Neuronal stem cell (in vitro differentiated cells): Measurements from ENCODE around the gene EIF2S1.
"Not testable (repeated sequence)": the region's sequence is repeated elsewhere in the genome, so short reads cannot be mapped to it uniquely, and the experiment has no call there.

Experiments
- DNase-seq: peaks from one replicate; pipeline ENCODE4 v3.0.0-alpha.2; 2013; ENCODE audit warnings: low spot score
- H2AFZ ChIP-seq: one replicate; pipeline ENCODE4 v1.6.1; 2013; ENCODE audit warnings: mild to moderate bottlenecking, low read length, inconsistent platforms
- H2AK5ac ChIP-seq: 2 replicates; pipeline ENCODE4 v1.6.1; 2013; ENCODE audit warnings: low read depth, mild to moderate bottlenecking, inconsistent platforms, low read length, moderate library complexity, mixed read lengths
- H2BK120ac ChIP-seq: 2 replicates; pipeline ENCODE4 v1.6.1; 2013; ENCODE audit warnings: low read depth, mild to moderate bottlenecking, inconsistent platforms, low read length, moderate library complexity, mixed read lengths
- H2BK12ac ChIP-seq: one replicate; pipeline ENCODE4 v1.6.1; 2013; ENCODE audit warnings: low read length, inconsistent platforms
- H2BK15ac ChIP-seq: 2 replicates; pipeline ENCODE4 v1.6.1; 2013; ENCODE audit warnings: mild to moderate bottlenecking, low read length, inconsistent platforms, mixed read lengths
- H2BK5ac ChIP-seq: one replicate; pipeline ENCODE4 v1.6.1; 2013; ENCODE audit warnings: inconsistent platforms, mild to moderate bottlenecking, low read length, moderate library complexity
- H3K14ac ChIP-seq: one replicate; pipeline ENCODE4 v1.6.1; 2013; ENCODE audit warnings: low read length, inconsistent platforms
- H3K18ac ChIP-seq: 2 replicates; pipeline ENCODE4 v1.6.1; 2013; ENCODE audit warnings: low read length, inconsistent platforms
- H3K23ac ChIP-seq: 2 replicates; pipeline ENCODE4 v1.6.1; 2013; ENCODE audit warnings: low read depth, mild to moderate bottlenecking, mixed read lengths, low read length, inconsistent platforms; ENCODE audit not compliant: poor library complexity
- H3K27ac ChIP-seq: replicated peaks from 3 replicates; pipeline ENCODE4 v1.5.1; 2013; ENCODE audit warnings: low read length, inconsistent platforms
- H3K27me3 ChIP-seq, 3 experiments: 2 replicates each; pipeline ENCODE4 v1.6.1; 2013; ENCODE audit warnings: low read length in 3 of 3, mild to moderate bottlenecking in 2 of 3, inconsistent platforms in 1 of 3, low read depth in 1 of 3, mixed read lengths in 1 of 3, moderate library complexity in 1 of 3; ENCODE audit not compliant: control insufficient read depth in 3 of 3, insufficient read depth in 3 of 3
- H3K36me3 ChIP-seq, 2 donors: replicated peaks in 1 of 2; 2 replicates each; pipeline ENCODE4 v1.6.1; 2013; ENCODE audit warnings: low read length in 2 of 2; ENCODE audit not compliant: control insufficient read depth in 2 of 2, insufficient read depth in 2 of 2
- H3K4ac ChIP-seq: 2 replicates; pipeline ENCODE4 v1.6.1; 2013; ENCODE audit warnings: inconsistent platforms, mild to moderate bottlenecking, low read length, moderate library complexity
- H3K4me1 ChIP-seq, 2 donors: 1 replicate in 1 of 2; 2 replicates in 1 of 2; pipeline ENCODE4 v1.6.1; 2013; ENCODE audit warnings: low read length in 2 of 2, low read depth in 1 of 2; ENCODE audit not compliant: control insufficient read depth in 2 of 2, insufficient read depth in 1 of 2
- H3K4me2 ChIP-seq: one replicate; pipeline ENCODE4 v1.6.1; 2013; ENCODE audit warnings: mild to moderate bottlenecking, low read length, inconsistent platforms; ENCODE audit not compliant: insufficient read depth, poor library complexity, severe bottlenecking
- H3K4me3 ChIP-seq, 2 donors: 2 replicates each; pipeline ENCODE4 v1.5.1; 2013; ENCODE audit warnings: low read length in 2 of 2, mild to moderate bottlenecking in 2 of 2, inconsistent platforms in 1 of 2, moderate library complexity in 1 of 2
- H3K79me1 ChIP-seq: one replicate; pipeline ENCODE4 v1.6.1; 2013; ENCODE audit warnings: low read depth, mild to moderate bottlenecking, inconsistent platforms, low read length, moderate library complexity
- H3K9ac ChIP-seq: one replicate; pipeline ENCODE4 v1.6.1; 2013; ENCODE audit warnings: mild to moderate bottlenecking, low read depth, low read length, inconsistent platforms; ENCODE audit not compliant: poor library complexity
- H3K9me3 ChIP-seq, 2 donors: replicated peaks in 1 of 2; 2 replicates each; pipeline versions ENCODE3 to v1.6.1; 2013; ENCODE audit warnings: low read length in 2 of 2, mild to moderate bottlenecking in 2 of 2, inconsistent platforms in 1 of 2, low read depth in 1 of 2, mixed read lengths in 1 of 2, moderate library complexity in 1 of 2; ENCODE audit not compliant: control insufficient read depth in 2 of 2, insufficient read depth in 1 of 2
- H4K8ac ChIP-seq: one replicate; pipeline ENCODE4 v1.6.1; 2013; ENCODE audit warnings: low read depth, mild to moderate bottlenecking, inconsistent platforms, low read length, moderate library complexity
- H4K91ac ChIP-seq: one replicate; pipeline ENCODE4 v1.6.1; 2013; ENCODE audit warnings: low read length, low read depth, mild to moderate bottlenecking, inconsistent platforms; ENCODE audit not compliant: poor library complexity
- WGBS, 2 donors: extraction: QIAGEN DNeasy Blood & Tissue Kit; methylation state at CpG; one replicate each; pipeline ENCODE4 v1.1.7; 2013; ENCODE audit warnings: missing lambda C conversion rate in 2 of 2, mixed read lengths in 1 of 2; ENCODE audit not compliant: insufficient read length in 2 of 2, insufficient replicate concordance in 1 of 2; ENCODE audit errors: extremely low coverage in 2 of 2; 5-methylcytosine and 5-hydroxymethylcytosine counted together

Gene EIF2S1

DNA sequence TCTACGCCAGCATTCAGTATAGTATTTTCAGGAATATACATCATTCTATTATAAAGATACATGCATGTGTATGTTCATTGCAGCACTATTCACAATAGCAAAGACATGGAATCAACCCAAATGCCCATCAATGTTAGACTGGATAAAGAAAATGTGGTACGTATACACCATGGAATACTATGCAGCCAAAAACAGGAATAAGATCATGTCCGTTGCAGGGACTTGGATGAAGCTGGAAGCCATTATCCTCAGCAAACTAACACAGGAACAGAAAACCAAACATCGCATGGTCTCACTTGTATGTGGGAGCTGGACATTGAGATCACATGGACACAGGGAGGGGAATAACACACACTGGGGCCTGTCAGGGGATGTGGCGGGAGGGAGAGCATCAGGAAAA lies 55.5 kb downstream of the EIF2S1 start:
- H2AFZ ChIP-seq, H3K4me1 ChIP-seq, H4K91ac ChIP-seq, DNase-seq, H3K9me3 ChIP-seq, H4K8ac ChIP-seq, H3K79me1 ChIP-seq, H3K36me3 ChIP-seq, H3K27ac ChIP-seq, H2BK12ac ChIP-seq, H2BK5ac ChIP-seq, H3K9ac ChIP-seq, H3K4me3 ChIP-seq, H3K23ac ChIP-seq, H2BK120ac ChIP-seq, H3K14ac ChIP-seq, H2BK15ac ChIP-seq, H3K4ac ChIP-seq, H3K18ac ChIP-seq, H2AK5ac ChIP-seq, H3K4me2 ChIP-seq: not testable (repeated sequence)
- peaks cover 0 to 14% (median 2%) of the 10 kb centered on the region in 3 experiments for H3K27me3 ChIP-seq
- no CpG with 5 or more reads among the region's 5 CpGs for WGBS, 2 donors

DNA sequence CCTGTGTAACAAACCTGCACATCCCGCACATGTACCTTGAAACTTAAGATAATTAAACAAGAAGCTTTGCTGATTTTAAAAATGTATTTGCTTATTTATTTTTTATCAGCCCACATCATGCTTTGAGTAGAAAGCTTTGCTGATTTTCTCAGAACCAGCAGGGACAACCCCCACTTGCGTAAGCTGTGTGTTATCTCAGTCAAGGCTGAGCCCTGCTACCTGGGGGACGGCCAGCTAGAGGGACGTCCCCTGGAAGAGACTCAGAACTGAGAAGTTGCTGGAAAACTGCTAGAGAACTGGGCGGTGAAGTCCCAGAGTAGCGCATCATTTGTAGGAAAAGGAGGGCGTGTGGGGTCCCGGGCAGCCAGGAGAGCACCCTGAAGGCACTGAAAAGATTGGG lies 56.0 kb downstream of the EIF2S1 start:
- Histone ChIP-seq H2AFZ (no peak overlapping the region), H3K9ac (no peak overlapping the region), H3K36me3 (no peaks in the 10 kb centered on the region), H2BK15ac (no peak overlapping the region), H3K27ac (no peak overlapping the region), H2BK5ac (no peak overlapping the region), H3K27me3 (peaks cover 0 to 14% (median 2%) of the 10 kb centered on the region in 3 experiments), H3K14ac (no peak overlapping the region), H2BK12ac (no peak overlapping the region), H2AK5ac (no peak overlapping the region), H3K4ac (no peak overlapping the region), H3K4me3 (no peak overlapping the region), H3K9me3 (no peaks in the 10 kb centered on the region), H4K8ac (no peak overlapping the region), H3K4me1 (no peaks in the 10 kb centered on the region), H2BK120ac (no peak overlapping the region), H4K91ac (no peak overlapping the region), H3K18ac (no peak overlapping the region), H3K79me1 (no peaks in the 10 kb centered on the region), H3K23ac (no peak overlapping the region), H3K4me2 (no peak overlapping the region)
- no CpG with 5 or more reads among the region's 8 CpGs for WGBS, 2 donors
- no peak for DNase-seq

DNA sequence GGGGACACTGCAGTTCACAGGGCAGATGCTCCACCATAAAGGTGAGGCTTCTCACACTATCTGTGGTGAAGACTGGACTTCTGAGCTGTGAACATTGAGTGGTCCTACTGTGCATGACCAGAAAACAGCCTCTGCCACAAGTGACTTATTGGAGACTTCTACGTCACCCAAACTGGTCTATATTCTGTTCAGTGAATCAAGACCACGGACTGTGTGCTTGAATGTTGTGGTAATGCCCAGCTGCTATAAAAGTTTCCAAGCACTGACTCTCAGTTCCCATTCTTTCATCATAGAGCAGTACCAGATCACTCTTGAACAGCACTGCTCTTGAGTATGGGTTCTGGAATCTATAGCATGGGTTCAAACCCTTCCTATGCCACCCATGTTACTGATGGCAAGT lies 56.7 kb downstream of the EIF2S1 start:
- no peak overlapping the region for H3K4ac ChIP-seq
- no peak overlapping the region for H3K23ac ChIP-seq
- peaks cover 0 to 9% (median 2%) of the 10 kb centered on the region in 3 experiments for H3K27me3 ChIP-seq
- DNase-seq, result no peak
- no peak overlapping the region for H3K4me3 ChIP-seq
- WGBS, 2 donors, result no CpG with 5 or more reads among the region's 2 CpGs
- H2BK120ac ChIP-seq, result no peak overlapping the region
- H2AK5ac ChIP-seq, result no peak overlapping the region
- no peak overlapping the region for H2BK15ac ChIP-seq
- H2AFZ ChIP-seq, result no peak overlapping the region
- H3K79me1 ChIP-seq, result no peaks in the 10 kb centered on the region
- no peak overlapping the region for H4K91ac ChIP-seq
- H3K9ac ChIP-seq, result no peak overlapping the region
- H3K9me3 ChIP-seq, result no peaks in the 10 kb centered on the region
- no peak overlapping the region for H3K14ac ChIP-seq
- no peaks in the 10 kb centered on the region for H3K4me1 ChIP-seq
- H3K27ac ChIP-seq, result no peak overlapping the region
- H2BK12ac ChIP-seq, result no peak overlapping the region
- H3K18ac ChIP-seq, result no peak overlapping the region
- H3K4me2 ChIP-seq, result no peak overlapping the region
- H3K36me3 ChIP-seq, result no peaks in the 10 kb centered on the region
- H4K8ac ChIP-seq, result no peak overlapping the region
- H2BK5ac ChIP-seq, result no peak overlapping the region

DNA sequence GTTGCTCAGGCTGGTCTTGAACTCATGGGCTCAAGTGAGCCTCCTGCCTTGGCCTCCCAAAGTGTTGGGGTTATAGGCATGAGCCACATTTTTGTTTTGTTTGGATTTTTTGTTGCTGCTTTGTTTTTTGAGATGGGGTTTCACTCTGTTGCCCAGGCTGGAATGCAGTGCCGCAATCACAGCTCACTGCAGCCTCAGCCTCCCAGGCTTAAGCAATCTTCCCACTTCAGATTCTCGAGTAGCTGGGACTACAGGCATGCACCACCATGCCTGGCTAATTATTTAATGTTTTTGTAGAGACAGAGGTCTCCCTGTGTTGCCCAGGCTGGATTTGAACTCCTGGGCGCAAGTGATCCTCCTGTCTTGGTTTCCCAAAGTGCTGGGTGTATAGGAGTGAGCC lies 57.5 kb downstream of the EIF2S1 start:
- no peak overlapping the region for H3K27ac ChIP-seq
- H3K23ac ChIP-seq, result no peak overlapping the region
- no peak overlapping the region for H2BK5ac ChIP-seq
- H3K9me3 ChIP-seq, result no peaks in the 10 kb centered on the region
- H3K36me3 ChIP-seq, result no peaks in the 10 kb centered on the region
- H2BK12ac ChIP-seq, result no peak overlapping the region
- H4K8ac ChIP-seq, result no peak overlapping the region
- no peaks in the 10 kb centered on the region for H3K79me1 ChIP-seq
- no peak overlapping the region for H4K91ac ChIP-seq
- H3K27me3 ChIP-seq, result peaks cover 0 to 2% (median 0%) of the 10 kb centered on the region in 3 experiments
- no peak overlapping the region for H3K4me2 ChIP-seq
- no peak overlapping the region for H3K9ac ChIP-seq
- no peak overlapping the region for H3K4ac ChIP-seq
- no peak overlapping the region for H3K4me3 ChIP-seq
- no peak for DNase-seq
- no peak overlapping the region for H3K14ac ChIP-seq
- WGBS, 2 donors, result no CpG with 5 or more reads among the region's 3 CpGs
- H2BK120ac ChIP-seq, result no peak overlapping the region
- no peak overlapping the region for H2AFZ ChIP-seq
- no peak overlapping the region for H2AK5ac ChIP-seq
- H2BK15ac ChIP-seq, result no peak overlapping the region
- no peak overlapping the region for H3K18ac ChIP-seq
- no peaks in the 10 kb centered on the region for H3K4me1 ChIP-seq
